IPS-18a (cell line): ENCODE results near the gene SOX9.

Experiments
- H3K27ac ChIP-seq: one replicate; pipeline ENCODE4 v1.5.1; 2013; ENCODE audit warnings: low read length
- H3K27me3 ChIP-seq: one replicate; pipeline ENCODE4 v1.6.1; 2013; ENCODE audit warnings: mild to moderate bottlenecking, low read length; ENCODE audit not compliant: control insufficient read depth, insufficient read depth
- H3K36me3 ChIP-seq: one replicate; pipeline ENCODE4 v1.6.1; 2013; ENCODE audit warnings: low read depth, low read length; ENCODE audit not compliant: control insufficient read depth
- H3K4me1 ChIP-seq: one replicate; pipeline ENCODE4 v1.6.1; 2013; ENCODE audit warnings: low read depth, low read length; ENCODE audit not compliant: control insufficient read depth
- H3K4me3 ChIP-seq: one replicate; pipeline ENCODE4 v1.5.1; 2013; ENCODE audit warnings: low read length
- H3K9ac ChIP-seq: one replicate; pipeline ENCODE4 v1.6.1; 2013; ENCODE audit warnings: mild to moderate bottlenecking, low read length, moderate library complexity
- H3K9me3 ChIP-seq: one replicate; pipeline ENCODE4 v1.6.1; 2013; ENCODE audit warnings: low read depth, low read length; ENCODE audit not compliant: control insufficient read depth

The SOX9 gene

GRCh38 chr17:72095316-72095715, 25.5 kb upstream of the SOX9 start:
- Histone ChIP-seq H3K27me3 (no peaks in the 10 kb centered on the region), H3K9ac (no peak overlapping the region)

GRCh38 chr17:72097144-72097543, 23.7 kb upstream of the SOX9 start:
- H3K36me3 ChIP-seq = no peaks in the 10 kb centered on the region
- no peak overlapping the region for H3K4me3 ChIP-seq
- H3K9ac ChIP-seq = no peak overlapping the region
- no peaks in the 10 kb centered on the region for H3K27me3 ChIP-seq
- no peak overlapping the region for H3K27ac ChIP-seq
- H3K4me1 ChIP-seq = no peaks in the 10 kb centered on the region
- no peaks in the 10 kb centered on the region for H3K9me3 ChIP-seq

More at GRCh38 chr17:72095316-72095715, 25.5 kb upstream of the SOX9 start:
- Histone ChIP-seq H3K9me3 (no peaks in the 10 kb centered on the region), H3K27ac (no peak overlapping the region), H3K36me3 (no peaks in the 10 kb centered on the region), H3K4me1 (no peaks in the 10 kb centered on the region), H3K4me3 (no peak overlapping the region)

- H3K27ac ChIP-seq = no peak overlapping the region
These were observed 20.9 kb upstream of the SOX9 start for GRCh38 chr17:72099919-72100318.

GRCh38 chr17:72100470-72100869, 20.4 kb upstream of the SOX9 start:
- Histone ChIP-seq H3K4me3 (no peak overlapping the region), H3K27ac (no peak overlapping the region), H3K27me3 (no peaks in the 10 kb centered on the region), H3K9ac (no peak overlapping the region), H3K4me1 (no peaks in the 10 kb centered on the region), H3K36me3 (no peaks in the 10 kb centered on the region), H3K9me3 (no peaks in the 10 kb centered on the region)

More at GRCh38 chr17:72099919-72100318, 20.9 kb upstream of the SOX9 start:
- Histone ChIP-seq H3K4me3 (no peak overlapping the region), H3K4me1 (no peaks in the 10 kb centered on the region), H3K27me3 (no peaks in the 10 kb centered on the region), H3K36me3 (no peaks in the 10 kb centered on the region), H3K9ac (no peak overlapping the region), H3K9me3 (no peaks in the 10 kb centered on the region)

GRCh38 chr17:72101526-72101925, 19.3 kb upstream of the SOX9 start:
- no peak overlapping the region for H3K4me3 ChIP-seq
- H3K36me3 ChIP-seq = no peaks in the 10 kb centered on the region
- H3K27ac ChIP-seq = no peak overlapping the region
- H3K4me1 ChIP-seq = peaks cover 7% of the 10 kb centered on the region
- H3K9ac ChIP-seq = no peak overlapping the region
- no peaks in the 10 kb centered on the region for H3K9me3 ChIP-seq
- H3K27me3 ChIP-seq = no peaks in the 10 kb centered on the region

GRCh38 chr17:72102366-72102765, 18.5 kb upstream of the SOX9 start:
- Histone ChIP-seq H3K4me3 (no peak overlapping the region), H3K9me3 (no peaks in the 10 kb centered on the region), H3K4me1 (peaks cover 15% of the 10 kb centered on the region), H3K9ac (no peak overlapping the region), H3K27me3 (no peaks in the 10 kb centered on the region), H3K27ac (no peak overlapping the region), H3K36me3 (no peaks in the 10 kb centered on the region)

- no peak overlapping the region for H3K27ac ChIP-seq
- no peak overlapping the region for H3K4me3 ChIP-seq
- peaks cover 26% of the 10 kb centered on the region for H3K4me1 ChIP-seq
- H3K27me3 ChIP-seq = no peaks in the 10 kb centered on the region
- H3K9ac ChIP-seq = no peak overlapping the region
- no peaks in the 10 kb centered on the region for H3K9me3 ChIP-seq
- H3K36me3 ChIP-seq = no peaks in the 10 kb centered on the region
These were observed 16.5 kb upstream of the SOX9 start for GRCh38 chr17:72104164-72104862.

- no peak overlapping the region for H3K27ac ChIP-seq
- peaks cover 26% of the 10 kb centered on the region for H3K4me1 ChIP-seq
- no peak overlapping the region for H3K9ac ChIP-seq
- H3K9me3 ChIP-seq = no peaks in the 10 kb centered on the region
- no peaks in the 10 kb centered on the region for H3K36me3 ChIP-seq
- H3K4me3 ChIP-seq = no peak overlapping the region
- no peaks in the 10 kb centered on the region for H3K27me3 ChIP-seq
These were observed 16.0 kb upstream of the SOX9 start for GRCh38 chr17:72104863-72105234.

- Histone ChIP-seq H3K9ac (no peak overlapping the region), H3K27me3 (no peaks in the 10 kb centered on the region), H3K36me3 (no peaks in the 10 kb centered on the region), H3K4me3 (no peak overlapping the region), H3K9me3 (no peaks in the 10 kb centered on the region), H3K27ac (no peak overlapping the region), H3K4me1 (peaks cover 34% of the 10 kb centered on the region)
These were observed 13.7 kb upstream of the SOX9 start for GRCh38 chr17:72107100-72107499.

GRCh38 chr17:72110231-72110941, 10.4 kb upstream of the SOX9 start:
- no peaks in the 10 kb centered on the region for H3K9me3 ChIP-seq
- no peak overlapping the region for H3K4me3 ChIP-seq
- H3K27ac ChIP-seq = no peak overlapping the region
- peaks cover 38% of the 10 kb centered on the region for H3K4me1 ChIP-seq
- H3K27me3 ChIP-seq = peaks cover 22% of the 10 kb centered on the region
- no peak overlapping the region for H3K9ac ChIP-seq
- H3K36me3 ChIP-seq = no peaks in the 10 kb centered on the region

GRCh38 chr17:72110942-72111318, 9.9 kb upstream of the SOX9 start:
- Histone ChIP-seq H3K27me3 (peaks cover 27% of the 10 kb centered on the region), H3K9ac (no peak overlapping the region), H3K9me3 (no peaks in the 10 kb centered on the region), H3K27ac (no peak overlapping the region), H3K4me3 (no peak overlapping the region), H3K36me3 (no peaks in the 10 kb centered on the region), H3K4me1 (peaks cover 39% of the 10 kb centered on the region)
